ENCODE measurements around the gene RASSF4.

GRCh38 chr10:44986670-44987069 is 27.1 kb downstream of the RASSF4 start:
- TF ChIP-seq CTCF (IDR thresholded peaks at IDR 0.05; ENCODE audit: low read depth, low read length, missing input control) (no peak), MAX (IDR thresholded peaks at IDR 0.05) (no peak), TAF1 (conservative IDR thresholded peaks at IDR 0.05) (no peak), YY1 (IDR thresholded peaks at IDR 0.05) (no peak), SP1 (IDR thresholded peaks at IDR 0.05) (no peak), EGR1 (IDR thresholded peaks at IDR 0.05; ENCODE audit: low read depth in 2 of 2) (no peak)
